Measurements from ENCODE around the gene UBIAD1. TPM values are rescaled to one million over a fixed set of nuclear protein-coding genes. Genes with fewer than 3 reads are reported as not detected.
"Not testable (repeated sequence)": the region's sequence is repeated elsewhere in the genome, so short reads cannot be mapped to it uniquely, and the experiment has no call there.

Gene UBIAD1
- total and polyA plus RNA-seq, 3 donors from 2014 or later: 25.8 to 32.0 (median 29.3) TPM

GRCh38 chr1:11298390-11299224 lies 25.6 kb downstream of the UBIAD1 start:
- 85 to 87% methylated on average over 12 of the region's 12 CpGs for WGBS, 2 donors
- TF ChIP-seq POLR2A (IDR thresholded peaks at IDR 0.05) (no peak), CTCF (IDR thresholded peaks at IDR 0.05) (no peak)
- no peak for DNase-seq
- Histone ChIP-seq H3K27ac (no peak overlapping the region), H3K4me1 (no peaks in the 10 kb centered on the region), H3K36me3 (ENCODE audit: low read depth, missing control alignments) (no peaks in the 10 kb centered on the region), H3K9me3 (no peaks in the 10 kb centered on the region), H3K27me3 (no peaks in the 10 kb centered on the region), H3K4me3 (no peak overlapping the region)
- intact Hi-C loops (cut with DNase I; ENCODE audit: low total_unique reads): no loop called here

GRCh38 chr1:11299225-11299574 lies 26.2 kb downstream of the UBIAD1 start:
- Histone ChIP-seq H3K4me1 (no peaks in the 10 kb centered on the region), H3K9me3 (no peaks in the 10 kb centered on the region), H3K27ac (no peak overlapping the region), H3K27me3 (no peaks in the 10 kb centered on the region), H3K4me3 (no peak overlapping the region), H3K36me3 (ENCODE audit: low read depth, missing control alignments) (no peaks in the 10 kb centered on the region)
- no peak for DNase-seq
- intact Hi-C loops (cut with DNase I; ENCODE audit: low total_unique reads): no loop called here
- no peak for TF ChIP-seq CTCF (IDR thresholded peaks at IDR 0.05)
- TF ChIP-seq POLR2A (IDR thresholded peaks at IDR 0.05): no peak
- 61 to 71% methylated on average over 10 of the region's 10 CpGs for WGBS, 2 donors

GRCh38 chr1:11301601-11302000 lies 28.6 kb downstream of the UBIAD1 start:
- no peaks in the 10 kb centered on the region for H3K9me3 ChIP-seq
- H3K4me3 ChIP-seq: no peak overlapping the region
- TF ChIP-seq POLR2A (IDR thresholded peaks at IDR 0.05) (no peak), CTCF (IDR thresholded peaks at IDR 0.05) (no peak)
- no peak overlapping the region for H3K27ac ChIP-seq
- H3K36me3 ChIP-seq (ENCODE audit: low read depth, missing control alignments): no peaks in the 10 kb centered on the region
- 75 to 81% methylated on average over 9 of the region's 9 CpGs for WGBS, 2 donors
- H3K27me3 ChIP-seq: no peaks in the 10 kb centered on the region
- intact Hi-C loops (cut with DNase I; ENCODE audit: low total_unique reads): no loop called here
- H3K4me1 ChIP-seq: no peaks in the 10 kb centered on the region
- DNase-seq: no peak

- no peak overlapping the region for H3K27ac ChIP-seq
- 97 to 100% methylated on average over 2 of the region's 2 CpGs for WGBS, 2 donors
- H3K4me3 ChIP-seq: no peak overlapping the region
- intact Hi-C loops (cut with DNase I; ENCODE audit: low total_unique reads): no loop called here
- H3K9me3 ChIP-seq: no peaks in the 10 kb centered on the region
- H3K36me3 ChIP-seq (ENCODE audit: low read depth, missing control alignments): no peaks in the 10 kb centered on the region
- H3K4me1 ChIP-seq: no peaks in the 10 kb centered on the region
- no peak for DNase-seq
- H3K27me3 ChIP-seq: no peaks in the 10 kb centered on the region
- TF ChIP-seq POLR2A (IDR thresholded peaks at IDR 0.05) (no peak), CTCF (IDR thresholded peaks at IDR 0.05) (no peak)
Measured at GRCh38 chr1:11302366-11302765, 29.4 kb downstream of the UBIAD1 start.

- DNase-seq; H3K27ac ChIP-seq; H3K4me1 ChIP-seq; H3K4me3 ChIP-seq; H3K36me3 ChIP-seq (ENCODE audit: low read depth, missing control alignments); H3K27me3 ChIP-seq; H3K9me3 ChIP-seq; intact Hi-C loops (cut with DNase I; ENCODE audit: low total_unique reads): not testable (repeated sequence)
- 47 to 81% methylated on average over 10 to 29 of the region's 29 CpGs for WGBS, 2 donors
Measured at GRCh38 chr1:11305516-11305915, 32.5 kb downstream of the UBIAD1 start.
